K562 (cell line): Measurements from ENCODE around the gene ATP5ME. TPM values are rescaled to one million over a fixed set of nuclear protein-coding genes. Genes with fewer than 3 reads are reported as not detected.

Experiments used
- BRD9 ChIP-seq: fragments of 450-650 bp; IDR thresholded peaks from 2 replicates; pipeline ENCODE4 v1.6.1; 2018; ENCODE audit warnings: low read depth; ENCODE audit not compliant: partially characterized antibody
- CTCFL ChIP-seq: IDR thresholded peaks from 2 replicates; pipeline ENCODE4 v1.6.1; 2011; ENCODE audit warnings: borderline replicate concordance, low read depth, mild to moderate bottlenecking, moderate library complexity, low read length; ENCODE audit not compliant: insufficient read depth, poor library complexity, severe bottlenecking
- E4F1 ChIP-seq: fragments of 250-450 bp; sonication (Bioruptor Pico); IDR thresholded peaks from 2 replicates; pipeline ENCODE4 v1.5.0; 2021; ENCODE audit warnings: mild to moderate bottlenecking, borderline replicate concordance
- FOXJ2 ChIP-seq: fragments of 200-800 bp; sonication (Bioruptor generic); IDR thresholded peaks from 2 replicates; pipeline ENCODE4 v1.6.1; 2016; ENCODE audit warnings: missing genetic modification characterization, missing compliant biosample characterization
- LEF1 ChIP-seq: fragments of 450-650 bp; IDR thresholded peaks from 2 replicates; pipeline ENCODE4 v1.6.1; 2016; ENCODE audit warnings: mild to moderate bottlenecking
- NFATC3 ChIP-seq: fragments of 450-650 bp; IDR thresholded peaks from 2 replicates; pipeline ENCODE4 v1.6.1; 2017; ENCODE audit warnings: mild to moderate bottlenecking
- NR3C1 ChIP-seq: sonication (generic); formaldehyde crosslinking; IDR thresholded peaks from 2 replicates; pipeline ENCODE4 v1.8.1; 2022; ENCODE audit warnings: missing genetic modification reagents
- NRF1 ChIP-seq, 2 experiments: fragments of 450-650 bp; IDR thresholded peaks in 1 of 2; conservative IDR thresholded peaks in 1 of 2; 2 replicates each; pipeline ENCODE4 v1.6.1; 2014; ENCODE audit warnings: mild to moderate bottlenecking in 2 of 2
- PML ChIP-seq: IDR thresholded peaks from 2 replicates; pipeline ENCODE4 v1.6.1; 2012; ENCODE audit warnings: low read length, inconsistent platforms
- PPARD ChIP-seq: fragments of 250-450 bp; sonication (Bioruptor Pico); IDR thresholded peaks from 2 replicates; pipeline ENCODE4 v1.8.0; 2022; ENCODE audit warnings: inconsistent platforms, mild to moderate bottlenecking, moderate library complexity
- RBM14 ChIP-seq: fragments of 200-400 bp; formaldehyde crosslinking; IDR thresholded peaks from 2 replicates; pipeline ENCODE4 v1.6.1; 2018; ENCODE audit warnings: low read depth, mild to moderate bottlenecking, low read length, moderate library complexity, borderline replicate concordance; ENCODE audit not compliant: insufficient read depth
- SRSF7 ChIP-seq: fragments of 200-400 bp; formaldehyde crosslinking; optimal IDR thresholded peaks from 2 replicates; pipeline ENCODE3; 2017; ENCODE audit warnings: mild to moderate bottlenecking, low read depth, low read length
- ZHX1 ChIP-seq: fragments of 150-350 bp; conservative IDR thresholded peaks from 2 replicates; pipeline ENCODE4 v1.6.1; 2014; ENCODE audit warnings: low read length
- ZNF398 ChIP-seq: fragments of 250-450 bp; sonication (Bioruptor Pico); IDR thresholded peaks from 2 replicates; pipeline ENCODE4 v1.8.0; 2021; ENCODE audit warnings: moderate library complexity, mild to moderate bottlenecking, inconsistent platforms
- ZNF511 ChIP-seq: sonication (generic); formaldehyde crosslinking; IDR thresholded peaks from 2 replicates; pipeline ENCODE4 v1.8.0; 2022; ENCODE audit warnings: mild to moderate bottlenecking, missing genetic modification reagents
- ZNF584 ChIP-seq: fragments of 200-800 bp; sonication (Bioruptor generic); IDR thresholded peaks from 2 replicates; pipeline ENCODE4 v1.6.1; 2016; ENCODE audit warnings: low read depth, mild to moderate bottlenecking, missing genetic modification characterization, missing compliant biosample characterization
- ZSCAN29 ChIP-seq: fragments of 450-650 bp; IDR thresholded peaks from 2 replicates; pipeline ENCODE4 v1.6.1; 2017
- polyA plus RNA-seq, 8 experiments: library from polyadenylated mRNA; depleted of rRNA in 4 of 8; stranded (reverse) in 5 of 8; unstranded in 3 of 8; fragments of >200 nt; fragmentation: Nextera tagmentation in 2 of 8; fragmentation: Illumina TruSeq in 1 of 8; extraction: Ambion mirVana in 2 of 8; extraction: Trizol in 1 of 8; gene quantifications; 2 replicates each; pipeline versions ENCODE4 v1.2.1 to v1.2.3, GENCODE V29; 2011 to 2014; ENCODE audit warnings: inconsistent platforms in 1 of 8, missing spikeins in 1 of 8
- total RNA-seq, 7 experiments: library from RNA; depleted of rRNA in 6 of 7; stranded (reverse); fragments of >200 nt in 6 of 7; fragmentation: Illumina TruSeq in 2 of 7; extraction: Trizol in 2 of 7; gene quantifications; 2 replicates each; pipeline versions ENCODE4 v1.2.1 to v1.2.3, GENCODE V29; 2011 to 2021; ENCODE audit warnings: low replicate concordance in 1 of 7

ATP5ME gene
- total and polyA plus RNA-seq, 9 of the 15 experiments (the other 6 are each of a cell fraction or from before 2014, with no cell fraction given), result 509 to 2,480 (median 887) TPM

GRCh38 chr4:687048-687970 is 13.2 kb upstream of the ATP5ME start (continued):
- no peak for TF ChIP-seq E4F1 (CRISPR knock-in tag)
- no peak for TF ChIP-seq NFATC3
- no peak for TF ChIP-seq SRSF7
- no peak for TF ChIP-seq PML
- no peak for TF ChIP-seq RBM14
- TF ChIP-seq ZHX1, result no peak
- no peak for TF ChIP-seq FOXJ2
- no peak for TF ChIP-seq ZSCAN29
- no peak for TF ChIP-seq ZNF511 (CRISPR knock-in tag)
- TF ChIP-seq PPARD (CRISPR knock-in tag), result no peak
- no peak for TF ChIP-seq ZNF584 (CRISPR knock-in tag)
- TF ChIP-seq NRF1 (conservative IDR thresholded peaks at IDR 0.05 in 1 of 2, IDR thresholded peaks at IDR 0.05 in 1 of 2), result peak; percentile 68 to 74
- no peak for TF ChIP-seq NR3C1 (CRISPR knock-in tag)
- no peak for TF ChIP-seq CTCFL
- TF ChIP-seq ZNF398 (CRISPR knock-in tag), result no peak
- peak; percentile 59; the same call in 1 of the 2 replicates for TF ChIP-seq LEF1
- no peak for TF ChIP-seq BRD9
